Prostate gland (tissue), 2 donors: ENCODE measurements around the gene CSNK1E. TPM values are rescaled to one million over a fixed set of nuclear protein-coding genes. Genes with fewer than 3 reads are reported as not detected.
A peak's percentile ranks its signal among the peaks of the same experiment; 100 is the strongest.

Experiments used
- DNase-seq: peaks from one replicate; pipeline ENCODE4 v3.0.0-alpha.2; 2019; ENCODE audit warnings: low spot score
- H3K27ac ChIP-seq, 2 donors: fragments of 200-600 bp; sonication (generic); 2 replicates each; pipeline ENCODE4 v1.5.1; 2017 to 2019
- H3K27me3 ChIP-seq: fragments of 200-600 bp; sonication (generic); replicated peaks from 2 replicates; pipeline ENCODE4 v1.5.1; 2019; ENCODE audit not compliant: insufficient read depth
- H3K36me3 ChIP-seq, 2 donors: fragments of 200-600 bp; sonication (generic); 1 replicate in 1 of 2; 2 replicates in 1 of 2; pipeline versions ENCODE4 v1.5.1 to v1.8.1; 2017 to 2019
- H3K4me1 ChIP-seq: fragments of 200-600 bp; sonication (generic); replicated peaks from 2 replicates; pipeline ENCODE4 v1.5.1; 2019
- H3K4me3 ChIP-seq, 2 donors: fragments of 200-600 bp; sonication (generic); 2 replicates each; pipeline ENCODE4 v1.5.1; 2017 to 2019
- H3K9me3 ChIP-seq: fragments of 200-600 bp; sonication (generic); 2 replicates; pipeline ENCODE4 v1.5.1; 2017
- POLR2A ChIP-seq: fragments of 450-650 bp; IDR thresholded peaks from one replicate; pipeline ENCODE4 v1.6.1; 2016; ENCODE audit warnings: antibody characterized with exemption, mild to moderate bottlenecking
- POLR2AphosphoS5 ChIP-seq: sonication (generic); formaldehyde crosslinking; IDR thresholded peaks from one replicate; pipeline ENCODE4 v1.6.1; 2017; ENCODE audit warnings: antibody characterized with exemption
- WGBS: methylation state at CpG from one replicate; pipeline ENCODE4 v1.1.5; 2018; 5-methylcytosine and 5-hydroxymethylcytosine counted together
- intact Hi-C: fragments of 100-400 bp; cut with DNase I; formaldehyde crosslinking; loops from one replicate; pipeline ENCODE4 v1.14.2; 2022
- total RNA-seq, 2 donors: library from RNA; depleted of rRNA; stranded (reverse); fragments of >200 nt; gene quantifications; one replicate each; pipeline ENCODE4 v1.1.0, GENCODE V29; 2016
- TF ChIP-seq, protein P1 (sequence below), 4 experiments: fragments of 200-600 bp in 2 of 4; fragments of 450-650 bp in 2 of 4; sonication (generic) in 2 of 4; IDR thresholded peaks; 1 replicate in 3 of 4; 2 replicates in 1 of 4; pipeline ENCODE4 v1.5.1; 2016 to 2019; ENCODE audit warnings: antibody characterized with exemption in 4 of 4, mild to moderate bottlenecking in 2 of 4, moderate library complexity in 2 of 4

CSNK1E gene
- total RNA-seq, 2 donors from 2014 or later = 82.8 to 190 TPM

DNA sequence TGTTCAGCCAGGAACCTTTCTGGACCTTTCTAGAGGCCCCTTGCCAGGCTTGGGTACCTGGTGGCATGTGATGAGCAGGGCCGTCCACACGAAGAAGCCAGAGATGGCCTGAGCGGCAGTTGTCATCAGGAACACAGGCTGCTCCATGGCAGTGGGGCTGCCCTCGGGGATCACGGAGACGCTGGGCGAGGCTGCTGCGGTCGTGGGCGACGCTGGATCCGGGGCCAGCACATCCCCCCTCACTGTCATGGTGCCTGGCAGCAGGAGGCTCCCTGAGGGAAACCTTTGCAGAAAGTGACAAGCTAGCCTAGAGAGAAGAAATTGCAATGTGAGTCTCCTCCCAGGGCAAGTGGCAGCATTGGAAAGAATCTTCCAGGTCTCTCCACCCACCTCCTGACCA lies 69.5 kb downstream of the CSNK1E start:
- Histone ChIP-seq H3K4me1 (no peaks in the 10 kb centered on the region), H3K27ac (peak overlapping the region in 1 of 2 donors; percentile 55), H3K27me3 (no peaks in the 10 kb centered on the region), H3K9me3 (no peaks in the 10 kb centered on the region), H3K4me3 (no peak overlapping the region), H3K36me3 (no peaks in the 10 kb centered on the region)
- no peak for TF ChIP-seq POLR2A
- no peak for TF ChIP-seq POLR2AphosphoS5
- TF ChIP-seq, protein P1, sequence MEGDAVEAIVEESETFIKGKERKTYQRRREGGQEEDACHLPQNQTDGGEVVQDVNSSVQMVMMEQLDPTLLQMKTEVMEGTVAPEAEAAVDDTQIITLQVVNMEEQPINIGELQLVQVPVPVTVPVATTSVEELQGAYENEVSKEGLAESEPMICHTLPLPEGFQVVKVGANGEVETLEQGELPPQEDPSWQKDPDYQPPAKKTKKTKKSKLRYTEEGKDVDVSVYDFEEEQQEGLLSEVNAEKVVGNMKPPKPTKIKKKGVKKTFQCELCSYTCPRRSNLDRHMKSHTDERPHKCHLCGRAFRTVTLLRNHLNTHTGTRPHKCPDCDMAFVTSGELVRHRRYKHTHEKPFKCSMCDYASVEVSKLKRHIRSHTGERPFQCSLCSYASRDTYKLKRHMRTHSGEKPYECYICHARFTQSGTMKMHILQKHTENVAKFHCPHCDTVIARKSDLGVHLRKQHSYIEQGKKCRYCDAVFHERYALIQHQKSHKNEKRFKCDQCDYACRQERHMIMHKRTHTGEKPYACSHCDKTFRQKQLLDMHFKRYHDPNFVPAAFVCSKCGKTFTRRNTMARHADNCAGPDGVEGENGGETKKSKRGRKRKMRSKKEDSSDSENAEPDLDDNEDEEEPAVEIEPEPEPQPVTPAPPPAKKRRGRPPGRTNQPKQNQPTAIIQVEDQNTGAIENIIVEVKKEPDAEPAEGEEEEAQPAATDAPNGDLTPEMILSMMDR (IDR thresholded peaks at IDR 0.05) = no peak
- no peak for DNase-seq
- intact Hi-C loops = no loop called here
- 84% methylated on average over 12 of the region's 12 CpGs for WGBS

DNA sequence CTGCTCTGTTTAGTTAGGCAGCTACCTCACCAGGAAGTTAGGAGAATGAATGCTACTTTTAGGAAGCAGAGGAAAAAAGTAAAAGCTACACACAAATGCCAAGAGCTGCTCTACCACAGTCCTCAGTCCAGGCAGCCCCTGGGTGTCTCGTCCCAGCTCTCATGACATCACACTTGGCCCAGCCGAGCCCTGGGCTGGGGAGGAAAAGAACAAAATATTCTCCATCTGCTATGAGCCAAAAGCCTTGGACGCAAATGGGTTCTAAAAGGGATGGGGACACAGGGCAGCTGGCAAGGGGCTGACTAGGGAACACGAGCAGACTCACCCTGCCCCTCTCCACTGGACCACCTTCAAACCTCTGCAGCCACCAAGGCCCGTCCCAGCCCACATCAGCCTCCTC lies 70.5 kb downstream of the CSNK1E start:
- WGBS = 46% methylated on average over 5 of the region's 5 CpGs
- DNase-seq = no peak
- intact Hi-C loops = no loop called here
- no peaks in the 10 kb centered on the region for H3K9me3 ChIP-seq
- no peaks in the 10 kb centered on the region for H3K4me1 ChIP-seq
- no peaks in the 10 kb centered on the region for H3K27me3 ChIP-seq
- H3K4me3 ChIP-seq = no peak overlapping the region
- H3K27ac ChIP-seq = peak overlapping the region; percentile 49 to 55
- H3K36me3 ChIP-seq = no peaks in the 10 kb centered on the region
- no peak for TF ChIP-seq POLR2AphosphoS5
- no peak for TF ChIP-seq POLR2A
- TF ChIP-seq, protein P1 (IDR thresholded peaks at IDR 0.05) = no peak

DNA sequence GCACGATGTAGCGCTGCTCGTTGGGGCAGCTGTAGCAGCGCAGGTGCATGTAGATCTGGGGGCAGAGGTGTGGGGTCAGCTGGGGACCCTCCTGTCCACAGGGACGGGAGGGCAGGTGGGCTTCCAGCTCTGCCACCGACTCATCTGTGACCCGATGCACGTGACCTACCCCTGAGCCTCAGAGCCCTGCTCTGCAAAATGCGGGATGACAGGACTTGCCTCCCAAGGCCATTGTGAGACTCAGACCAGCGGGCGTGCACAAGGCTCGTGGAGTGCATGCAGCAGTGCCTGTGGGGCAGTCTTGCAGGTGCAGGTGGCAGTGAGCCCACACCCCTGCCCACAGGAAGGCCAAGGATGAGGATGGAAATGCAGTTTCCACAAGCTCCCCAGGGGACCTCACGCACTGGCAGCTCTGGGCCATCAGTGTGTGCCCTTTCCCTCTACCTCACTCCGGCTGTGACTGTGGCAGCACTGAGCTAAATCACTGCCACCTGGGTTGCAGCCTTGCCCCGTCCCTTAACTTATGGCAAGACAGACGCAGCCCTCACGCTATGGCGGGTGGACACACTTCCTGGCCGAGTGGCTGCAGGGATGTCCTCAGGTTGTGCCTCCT lies 71.1 kb downstream of the CSNK1E start:
- Histone ChIP-seq H3K9me3 (no peaks in the 10 kb centered on the region), H3K36me3 (no peaks in the 10 kb centered on the region), H3K27ac (peak overlapping the region; percentile 49 to 55), H3K4me1 (no peaks in the 10 kb centered on the region), H3K27me3 (no peaks in the 10 kb centered on the region), H3K4me3 (no peak overlapping the region)
- intact Hi-C loops = no loop called here
- DNase-seq = no peak
- TF ChIP-seq POLR2A = no peak
- no peak for TF ChIP-seq POLR2AphosphoS5
- TF ChIP-seq, protein P1 (IDR thresholded peaks at IDR 0.05) = no peak
- WGBS = 83% methylated on average over 19 of the region's 19 CpGs

DNA sequence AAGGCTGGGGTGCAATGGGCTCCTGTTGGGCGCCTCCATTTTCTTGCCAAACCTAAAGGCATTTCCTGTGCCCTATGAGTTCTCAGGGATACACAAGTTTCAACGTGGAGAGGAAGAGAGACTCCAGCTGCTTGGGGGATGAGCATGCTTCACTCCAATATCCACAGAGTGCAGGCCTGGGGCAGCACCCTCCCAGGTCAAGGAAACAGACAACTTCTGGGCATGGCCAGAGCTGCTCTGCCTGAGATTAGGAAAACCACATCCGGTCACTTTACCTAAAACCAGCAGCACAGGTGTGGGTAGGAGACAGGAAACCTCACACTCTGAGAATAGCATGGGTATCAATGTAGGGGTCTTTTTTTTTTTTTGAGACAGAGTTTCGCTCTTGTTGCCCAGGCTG lies 73.1 kb downstream of the CSNK1E start:
- H3K27ac ChIP-seq = no peak overlapping the region
- H3K36me3 ChIP-seq = no peaks in the 10 kb centered on the region
- H3K27me3 ChIP-seq = no peaks in the 10 kb centered on the region
- no peak for DNase-seq
- intact Hi-C loops = no loop called here
- H3K9me3 ChIP-seq = no peaks in the 10 kb centered on the region
- TF ChIP-seq POLR2AphosphoS5 (no peak), POLR2A (no peak)
- TF ChIP-seq, protein P1 (IDR thresholded peaks at IDR 0.05) = no peak
- peaks cover 2% of the 10 kb centered on the region for H3K4me1 ChIP-seq
- no peak overlapping the region for H3K4me3 ChIP-seq
- WGBS = 71% methylated on average over 4 of the region's 4 CpGs

DNA sequence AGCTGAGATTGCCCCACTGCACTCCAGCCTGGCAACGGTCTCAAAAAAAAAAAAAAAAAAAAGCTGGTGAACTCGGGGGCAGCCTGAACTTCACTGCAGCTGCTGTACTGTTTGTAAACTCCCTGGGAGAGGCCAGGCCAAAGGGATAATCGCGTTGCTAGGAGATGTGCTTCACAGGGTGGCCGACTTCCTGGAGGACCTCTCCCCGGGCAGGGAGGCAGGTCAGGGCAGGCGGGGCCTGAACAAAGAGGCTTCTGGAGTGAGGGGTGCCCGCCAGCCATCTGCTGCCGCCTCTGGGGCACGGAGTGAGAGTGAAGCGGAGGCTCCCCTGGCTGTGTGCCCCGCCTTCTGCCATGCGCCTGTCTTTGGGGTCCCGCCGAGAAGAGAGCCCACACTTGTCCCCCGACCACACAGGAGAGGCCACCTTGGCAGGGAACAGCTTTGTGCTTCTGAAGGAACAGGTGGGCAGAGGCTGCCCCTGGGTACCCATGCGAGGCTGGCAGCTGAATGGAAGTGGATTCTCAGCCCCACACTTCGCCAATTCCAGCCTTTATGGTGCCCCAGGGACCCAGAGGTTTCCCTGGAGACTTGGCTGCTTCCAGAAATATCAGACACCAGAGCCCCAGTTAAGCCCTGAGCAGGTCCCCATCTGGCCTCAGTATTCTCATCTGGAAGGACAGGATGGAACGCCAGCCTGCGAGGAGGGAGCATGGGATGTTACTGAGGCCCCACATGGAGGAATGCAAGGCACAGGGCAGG lies 74.0 kb downstream of the CSNK1E start:
- peaks cover 11% of the 10 kb centered on the region for H3K4me1 ChIP-seq
- DNase-seq = no peak
- H3K27ac ChIP-seq = peak overlapping the region; percentile 42 to 65
- TF ChIP-seq POLR2AphosphoS5 (peak; percentile 41), POLR2A (no peak)
- no peaks in the 10 kb centered on the region for H3K36me3 ChIP-seq
- 39% methylated on average over 20 of the region's 20 CpGs for WGBS
- intact Hi-C loops = no loop called here
- no peaks in the 10 kb centered on the region for H3K27me3 ChIP-seq
- no peaks in the 10 kb centered on the region for H3K9me3 ChIP-seq
- no peak overlapping the region for H3K4me3 ChIP-seq
